Sigmoid colon (tissue), 4 donors: ENCODE results near the gene CEMP1.
"Not testable (repeated sequence)": the region's sequence is repeated elsewhere in the genome, so short reads cannot be mapped to it uniquely, and the experiment has no call there.

Experiments used
- EP300 ChIP-seq, 4 donors: sonication (generic); formaldehyde crosslinking; IDR thresholded peaks; one replicate each; pipeline ENCODE4 v1.6.1; 2017; ENCODE audit warnings: antibody characterized with exemption in 4 of 4
- POLR2A ChIP-seq, 2 donors: fragments of 450-650 bp; IDR thresholded peaks; one replicate each; pipeline ENCODE4 v1.6.1; 2016; ENCODE audit warnings: antibody characterized with exemption in 2 of 2, mild to moderate bottlenecking in 2 of 2, moderate library complexity in 2 of 2
- POLR2AphosphoS5 ChIP-seq, 4 donors: sonication (generic); formaldehyde crosslinking; IDR thresholded peaks; one replicate each; pipeline ENCODE4 v1.6.1; 2017; ENCODE audit warnings: antibody characterized with exemption in 4 of 4
- TF ChIP-seq, protein P1 (sequence below), 4 experiments: fragments of 450-650 bp in 3 of 4; fragments of 200-600 bp in 1 of 4; IDR thresholded peaks; one replicate each; pipeline ENCODE4 v1.5.1; 2016 to 2019; ENCODE audit warnings: antibody characterized with exemption in 4 of 4, mild to moderate bottlenecking in 3 of 4, moderate library complexity in 2 of 4

DNA sequence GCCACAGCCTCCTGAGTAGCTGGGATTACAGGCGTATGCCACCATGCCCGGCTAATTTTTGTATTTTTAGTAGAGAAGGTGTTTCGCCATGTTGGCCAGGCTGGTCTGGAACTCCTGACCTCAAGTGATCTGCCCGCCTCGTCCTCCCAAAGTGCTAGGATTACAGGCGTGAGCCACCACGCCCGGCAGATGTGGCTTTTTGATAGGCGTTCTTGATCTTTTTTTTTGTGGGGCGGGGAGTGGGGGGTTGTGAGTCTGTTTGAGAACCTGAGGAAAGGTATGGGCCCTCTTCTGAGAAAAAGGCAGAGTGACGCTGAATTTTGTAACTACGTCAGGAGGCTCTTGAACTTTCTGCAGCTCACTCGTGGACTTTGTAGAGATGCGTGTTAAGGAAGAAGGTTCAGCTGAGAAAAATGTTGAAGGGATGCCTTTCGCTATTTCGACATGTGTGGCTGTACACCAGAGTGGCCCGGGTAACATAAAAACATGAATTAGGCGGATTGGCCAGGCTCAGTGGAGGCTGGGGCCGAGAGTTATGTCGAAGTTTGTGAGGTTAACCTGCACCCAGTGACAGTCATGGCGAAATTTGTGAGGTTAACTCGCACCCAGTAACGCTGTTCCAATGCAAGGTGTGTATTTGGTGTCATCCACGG, 8.1 kb upstream of the CEMP1 start:
- TF ChIP-seq, protein P1, sequence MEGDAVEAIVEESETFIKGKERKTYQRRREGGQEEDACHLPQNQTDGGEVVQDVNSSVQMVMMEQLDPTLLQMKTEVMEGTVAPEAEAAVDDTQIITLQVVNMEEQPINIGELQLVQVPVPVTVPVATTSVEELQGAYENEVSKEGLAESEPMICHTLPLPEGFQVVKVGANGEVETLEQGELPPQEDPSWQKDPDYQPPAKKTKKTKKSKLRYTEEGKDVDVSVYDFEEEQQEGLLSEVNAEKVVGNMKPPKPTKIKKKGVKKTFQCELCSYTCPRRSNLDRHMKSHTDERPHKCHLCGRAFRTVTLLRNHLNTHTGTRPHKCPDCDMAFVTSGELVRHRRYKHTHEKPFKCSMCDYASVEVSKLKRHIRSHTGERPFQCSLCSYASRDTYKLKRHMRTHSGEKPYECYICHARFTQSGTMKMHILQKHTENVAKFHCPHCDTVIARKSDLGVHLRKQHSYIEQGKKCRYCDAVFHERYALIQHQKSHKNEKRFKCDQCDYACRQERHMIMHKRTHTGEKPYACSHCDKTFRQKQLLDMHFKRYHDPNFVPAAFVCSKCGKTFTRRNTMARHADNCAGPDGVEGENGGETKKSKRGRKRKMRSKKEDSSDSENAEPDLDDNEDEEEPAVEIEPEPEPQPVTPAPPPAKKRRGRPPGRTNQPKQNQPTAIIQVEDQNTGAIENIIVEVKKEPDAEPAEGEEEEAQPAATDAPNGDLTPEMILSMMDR (IDR thresholded peaks at IDR 0.05): not testable (repeated sequence)
- TF ChIP-seq POLR2AphosphoS5, EP300, POLR2A (IDR thresholded peaks at IDR 0.05): not testable (repeated sequence)
